Esophagus muscularis mucosa (tissue), 3 donors: ENCODE measurements around the gene JDP2.

Experiments used
- POLR2A ChIP-seq: fragments of 450-650 bp; IDR thresholded peaks from one replicate; pipeline ENCODE4 v1.6.1; 2017; ENCODE audit warnings: antibody characterized with exemption, moderate library complexity, mild to moderate bottlenecking, low read depth
- POLR2AphosphoS5 ChIP-seq, 2 donors: sonication (generic); formaldehyde crosslinking; IDR thresholded peaks; one replicate each; pipeline ENCODE4 v1.6.1; 2017; ENCODE audit warnings: antibody characterized with exemption in 2 of 2
- TF ChIP-seq, protein P1 (sequence below), 3 experiments: fragments of 200-600 bp in 2 of 3; fragments of 450-650 bp in 1 of 3; sonication (generic) in 2 of 3; IDR thresholded peaks; one replicate each; pipeline ENCODE4 v1.5.1; 2017 to 2019; ENCODE audit warnings: antibody characterized with exemption in 3 of 3, mild to moderate bottlenecking in 2 of 3, moderate library complexity in 1 of 3

DNA sequence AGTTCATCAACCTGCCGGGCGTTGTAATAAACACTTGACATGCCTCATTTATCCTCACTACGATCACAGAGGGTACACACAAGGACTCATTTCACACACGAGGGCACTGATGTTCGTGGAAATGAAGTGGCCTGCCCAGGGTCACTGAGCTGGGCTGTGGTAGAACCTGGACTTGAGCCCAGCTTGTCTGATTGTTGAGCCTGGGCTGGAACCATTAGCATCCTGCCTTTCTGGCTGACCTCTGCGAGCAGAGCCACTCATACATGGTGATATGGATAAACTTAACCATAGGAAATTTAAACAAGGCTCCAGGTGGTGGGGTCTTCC, 16.6 kb upstream of the JDP2 start:
- TF ChIP-seq, protein P1, sequence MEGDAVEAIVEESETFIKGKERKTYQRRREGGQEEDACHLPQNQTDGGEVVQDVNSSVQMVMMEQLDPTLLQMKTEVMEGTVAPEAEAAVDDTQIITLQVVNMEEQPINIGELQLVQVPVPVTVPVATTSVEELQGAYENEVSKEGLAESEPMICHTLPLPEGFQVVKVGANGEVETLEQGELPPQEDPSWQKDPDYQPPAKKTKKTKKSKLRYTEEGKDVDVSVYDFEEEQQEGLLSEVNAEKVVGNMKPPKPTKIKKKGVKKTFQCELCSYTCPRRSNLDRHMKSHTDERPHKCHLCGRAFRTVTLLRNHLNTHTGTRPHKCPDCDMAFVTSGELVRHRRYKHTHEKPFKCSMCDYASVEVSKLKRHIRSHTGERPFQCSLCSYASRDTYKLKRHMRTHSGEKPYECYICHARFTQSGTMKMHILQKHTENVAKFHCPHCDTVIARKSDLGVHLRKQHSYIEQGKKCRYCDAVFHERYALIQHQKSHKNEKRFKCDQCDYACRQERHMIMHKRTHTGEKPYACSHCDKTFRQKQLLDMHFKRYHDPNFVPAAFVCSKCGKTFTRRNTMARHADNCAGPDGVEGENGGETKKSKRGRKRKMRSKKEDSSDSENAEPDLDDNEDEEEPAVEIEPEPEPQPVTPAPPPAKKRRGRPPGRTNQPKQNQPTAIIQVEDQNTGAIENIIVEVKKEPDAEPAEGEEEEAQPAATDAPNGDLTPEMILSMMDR (IDR thresholded peaks at IDR 0.05) = no peak
- TF ChIP-seq POLR2A (no peak), POLR2AphosphoS5 (IDR thresholded peaks at IDR 0.05) (no peak)
